ENCODE results near the gene PDK2. TPM values are rescaled to one million over a fixed set of nuclear protein-coding genes. Genes with fewer than 3 reads are reported as not detected.

The PDK2 gene
- total and polyA plus RNA-seq, 2 of the 4 experiments (the other 2 are of a cell fraction), result 26.7 to 104 TPM

GRCh38 chr17:50118828-50119218 is 23.7 kb downstream of the PDK2 start:
- CTCF ChIA-PET, result no interaction called here
- H3K4ac ChIP-seq (ENCODE audit: low read depth, low read length), result 0 out of 2 replicates have a peak overlapping the region, but pooled peaks have one; percentile 9
- no peak overlapping the region for H2BK5ac ChIP-seq (ENCODE audit: low read depth, low read length, poor library complexity, severe bottlenecking)
- H3K27ac ChIP-seq (ENCODE audit: insufficient read depth, low read length), result no peak overlapping the region
- no peaks in the 10 kb centered on the region for H3K9me3 ChIP-seq (ENCODE audit: control insufficient read depth, insufficient read depth, low read length)
- ATAC-seq (ENCODE audit: low read depth), result no peak; the same call in 1 of the 2 replicates
- peaks cover 0 to 3% of the 10 kb centered on the region in 2 experiments; a peak in 1 of 4 replicates for H3K79me1 ChIP-seq (ENCODE audit: low read depth in 1 of 2, low read length in 2 of 2)
- POLR2A ChIA-PET (ENCODE audit: unreplicated experiment), result no interaction called here
- in situ Hi-C loops (cut with MboI; ENCODE audit: low sequenced_read_pairs), result no loop called here
- H2BK20ac ChIP-seq (ENCODE audit: low read depth, low read length), result no peak overlapping the region
- H3K56ac ChIP-seq (ENCODE audit: extremely low read depth, insufficient read depth, low read length), result no peak overlapping the region
- no peak overlapping the region for H2AK9ac ChIP-seq (replicated peaks; ENCODE audit: low read depth, low read length, poor library complexity)
- peaks cover 11% of the 10 kb centered on the region; the same call in 1 of the 2 replicates for H3K36me3 ChIP-seq (ENCODE audit: control insufficient read depth, insufficient read depth, low read length)
- H4K91ac ChIP-seq (ENCODE audit: insufficient read depth, low read depth, low read length), result no peak overlapping the region
- no peak overlapping the region for H4K5ac ChIP-seq (ENCODE audit: low read depth, low read length)
- no peak overlapping the region for H3K4me2 ChIP-seq (ENCODE audit: low read depth, low read length)
- no peak overlapping the region for H4K8ac ChIP-seq (ENCODE audit: low read depth in 2 of 2, low read length in 2 of 2)
- no peak overlapping the region for H3K9ac ChIP-seq (ENCODE audit: low read depth, low read length)
- peaks cover 7% of the 10 kb centered on the region for H3K4me1 ChIP-seq (ENCODE audit: control insufficient read depth, insufficient read depth, low read length)
- no peak overlapping the region for H2AFZ ChIP-seq (replicated peaks; ENCODE audit: low read length, poor library complexity)
- TF ChIP-seq, protein P1, sequence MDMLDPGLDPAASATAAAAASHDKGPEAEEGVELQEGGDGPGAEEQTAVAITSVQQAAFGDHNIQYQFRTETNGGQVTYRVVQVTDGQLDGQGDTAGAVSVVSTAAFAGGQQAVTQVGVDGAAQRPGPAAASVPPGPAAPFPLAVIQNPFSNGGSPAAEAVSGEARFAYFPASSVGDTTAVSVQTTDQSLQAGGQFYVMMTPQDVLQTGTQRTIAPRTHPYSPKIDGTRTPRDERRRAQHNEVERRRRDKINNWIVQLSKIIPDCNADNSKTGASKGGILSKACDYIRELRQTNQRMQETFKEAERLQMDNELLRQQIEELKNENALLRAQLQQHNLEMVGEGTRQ (IDR thresholded peaks at IDR 0.05; ENCODE audit: low read depth, low read length), result no peak
- TF ChIP-seq CEBPB (IDR thresholded peaks at IDR 0.05; ENCODE audit: low read depth, low read length) (no peak), CTCF (conservative IDR thresholded peaks at IDR 0.05; ENCODE audit: low read depth, low read length) (no peak), ELK1 (IDR thresholded peaks at IDR 0.05; ENCODE audit: borderline replicate concordance, low read depth, low read length) (no peak), MAFK (IDR thresholded peaks at IDR 0.05; ENCODE audit: low read depth, low read length) (no peak), NFE2L2 (IDR thresholded peaks at IDR 0.05; ENCODE audit: low read depth, low read length) (no peak), RAD21 (IDR thresholded peaks at IDR 0.05; ENCODE audit: low read length) (no peak), RCOR1 (IDR thresholded peaks at IDR 0.05; ENCODE audit: insufficient replicate concordance, low read length) (no peak), MXI1 (IDR thresholded peaks at IDR 0.05; ENCODE audit: borderline replicate concordance, low read depth, low read length) (no peak), SMC3 (IDR thresholded peaks at IDR 0.05; ENCODE audit: low read depth, low read length) (no peak), CHD1 (IDR thresholded peaks at IDR 0.05; ENCODE audit: low read depth, low read length) (no peak), FOS (IDR thresholded peaks at IDR 0.05; ENCODE audit: low read depth, low read length) (no peak), MAZ (IDR thresholded peaks at IDR 0.05; ENCODE audit: borderline replicate concordance, low read depth, low read length) (no peak), BHLHE40 (IDR thresholded peaks at IDR 0.05; ENCODE audit: low read depth, low read length) (no peak), POLR2A (IDR thresholded peaks at IDR 0.05; ENCODE audit: low read depth, low read length) (no peak), RFX5 (IDR thresholded peaks at IDR 0.05; ENCODE audit: low read depth, low read length) (no peak)
- H3K23ac ChIP-seq (ENCODE audit: low read depth, low read length), result no peak overlapping the region
- peaks cover 11% of the 10 kb centered on the region for H3K9me1 ChIP-seq (ENCODE audit: insufficient read depth, low read length)
- H2BK15ac ChIP-seq (ENCODE audit: low read depth, low read length), result no peak overlapping the region
- intact Hi-C loops (cut with micrococcal nuclease), result no loop called here
- H4K20me1 ChIP-seq (ENCODE audit: insufficient read depth, low read length), result no peaks in the 10 kb centered on the region
- dilution Hi-C loops (cut with HindIII; ENCODE audit: low sequenced_read_pairs, unreplicated experiment), result no loop called here
- no peak overlapping the region for H3K18ac ChIP-seq (ENCODE audit: low read depth, low read length)
- 0 out of 2 replicates have a peak overlapping the region, but pooled peaks have one; percentile 16 for H3K14ac ChIP-seq (replicated peaks; ENCODE audit: low read depth, low read length)
- H2BK120ac ChIP-seq (ENCODE audit: low read depth, low read length), result no peak overlapping the region
- no peak overlapping the region for H2AK5ac ChIP-seq (ENCODE audit: low read depth, low read length)
- no peaks in the 10 kb centered on the region for H3K27me3 ChIP-seq (ENCODE audit: control insufficient read depth, insufficient read depth, low read length)
- DNase-seq, result no peak
- 100% methylated on average over 1 of the region's 4 CpGs; no CpG with 5 or more reads in 1 of the 2 experiments for WGBS, 2 experiments (ENCODE audit: extremely low coverage in 2 of 2, insufficient read length in 1 of 2)
- BruUV-seq (replicated peaks), result no TSS peak
- H3K4me3 ChIP-seq (ENCODE audit: insufficient read depth, low read depth, low read length), result no peak overlapping the region
